BLaER1 treated with 17β-estradiol and CSF1 and Interleukin-3, amounts not matched to agents 10 nM and 100 nM (cell line): ENCODE data around the gene LYRM2.

Experiments
- H3K27ac ChIP-seq, 11 experiments: shearing (Covaris generic); formaldehyde crosslinking; 2 replicates each; pipeline ENCODE4 v1.8.1; 2022
- H3K27me3 ChIP-seq, 11 experiments: shearing (Covaris generic); formaldehyde crosslinking; 2 replicates each; pipeline ENCODE4 v1.8.1; 2022
- H3K36me3 ChIP-seq, 11 experiments: shearing (Covaris generic); formaldehyde crosslinking; 2 replicates each; pipeline ENCODE4 v1.8.1; 2022
- H3K4me1 ChIP-seq, 10 experiments: shearing (Covaris generic); formaldehyde crosslinking; 2 replicates each; pipeline ENCODE4 v1.8.1; 2022
- H3K4me2 ChIP-seq, 11 experiments: shearing (Covaris generic); formaldehyde crosslinking; 2 replicates each; pipeline ENCODE4 v1.8.1; 2022
- H3K4me3 ChIP-seq, 10 experiments: shearing (Covaris generic); formaldehyde crosslinking; 2 replicates each; pipeline ENCODE4 v1.8.1; 2022
- H3K9ac ChIP-seq, 11 experiments: shearing (Covaris generic); formaldehyde crosslinking; 2 replicates each; pipeline ENCODE4 v1.8.1; 2022
- H3K9me3 ChIP-seq, 11 experiments: shearing (Covaris generic); formaldehyde crosslinking; replicated peaks in 1 of 11; 2 replicates each; pipeline ENCODE4 v1.8.1; 2022
- H4K20me1 ChIP-seq, 11 experiments: shearing (Covaris generic); formaldehyde crosslinking; 2 replicates each; pipeline ENCODE4 v1.8.1; 2022
- Cebpa-rat ChIP-seq, 11 experiments: shearing (Covaris generic); IDR thresholded peaks; 2 replicates each; pipeline ENCODE4 v1.8.1; 2022

The LYRM2 gene

DNA sequence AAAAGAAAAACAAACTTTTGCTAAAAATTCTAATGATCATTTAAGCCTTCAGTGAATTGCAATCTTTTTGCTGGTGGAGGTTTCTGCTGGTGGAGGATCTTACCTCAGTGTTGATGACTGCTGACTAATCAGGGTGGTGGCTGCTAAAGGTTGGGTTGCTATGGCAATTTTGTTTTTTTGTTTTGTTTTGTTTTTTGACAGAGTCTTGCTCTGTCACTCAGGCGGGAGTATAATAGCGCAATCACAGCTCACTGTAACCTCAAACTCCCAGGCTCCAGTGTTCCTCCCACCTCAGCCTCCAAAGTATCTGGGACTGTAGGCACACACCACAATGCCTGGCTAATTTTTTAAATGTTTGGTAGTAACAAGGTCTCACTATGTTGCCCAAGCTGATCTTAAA is 110.9 kb downstream of the LYRM2 start:
- Histone ChIP-seq H3K27ac (no peak overlapping the region), H3K4me3 (no peak overlapping the region), H4K20me1 (no peaks in the 10 kb centered on the region), H3K9me3 (no peaks in the 10 kb centered on the region), H3K4me2 (no peak overlapping the region), H3K27me3 (no peaks in the 10 kb centered on the region), H3K4me1 (peaks cover 0 to 7% (median 0%) of the 10 kb centered on the region in 10 experiments; a peak in 2 of 20 replicates), H3K36me3 (no peaks in the 10 kb centered on the region), H3K9ac (no peak overlapping the region)
- TF ChIP-seq Cebpa-rat (IDR thresholded peaks at IDR 0.05) = no peak

DNA sequence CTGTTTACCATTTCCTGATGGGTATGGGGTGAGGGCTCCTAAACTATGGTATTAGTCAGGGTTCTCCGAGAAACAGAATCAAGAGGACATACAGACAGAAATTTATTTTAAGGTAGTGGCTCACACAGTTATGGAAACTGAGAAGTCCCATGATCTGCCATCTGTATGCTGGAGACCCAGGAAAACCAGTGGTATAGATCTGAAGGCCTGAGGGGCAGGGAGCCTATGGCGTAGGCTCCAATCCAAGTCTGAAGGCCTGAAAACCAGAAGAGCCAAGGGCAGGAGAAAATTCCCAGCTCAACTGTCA is 112.0 kb downstream of the LYRM2 start:
- H3K9ac ChIP-seq = no peak overlapping the region
- H3K27ac ChIP-seq = no peak overlapping the region
- H3K4me2 ChIP-seq = no peak overlapping the region
- no peaks in the 10 kb centered on the region for H4K20me1 ChIP-seq
- H3K4me3 ChIP-seq = no peak overlapping the region
- no peaks in the 10 kb centered on the region for H3K27me3 ChIP-seq
- no peaks in the 10 kb centered on the region for H3K9me3 ChIP-seq
- no peak for TF ChIP-seq Cebpa-rat (IDR thresholded peaks at IDR 0.05)
- H3K36me3 ChIP-seq = no peaks in the 10 kb centered on the region
- peaks cover 0 to 7% (median 0%) of the 10 kb centered on the region in 10 experiments; a peak in 2 of 20 replicates for H3K4me1 ChIP-seq

DNA sequence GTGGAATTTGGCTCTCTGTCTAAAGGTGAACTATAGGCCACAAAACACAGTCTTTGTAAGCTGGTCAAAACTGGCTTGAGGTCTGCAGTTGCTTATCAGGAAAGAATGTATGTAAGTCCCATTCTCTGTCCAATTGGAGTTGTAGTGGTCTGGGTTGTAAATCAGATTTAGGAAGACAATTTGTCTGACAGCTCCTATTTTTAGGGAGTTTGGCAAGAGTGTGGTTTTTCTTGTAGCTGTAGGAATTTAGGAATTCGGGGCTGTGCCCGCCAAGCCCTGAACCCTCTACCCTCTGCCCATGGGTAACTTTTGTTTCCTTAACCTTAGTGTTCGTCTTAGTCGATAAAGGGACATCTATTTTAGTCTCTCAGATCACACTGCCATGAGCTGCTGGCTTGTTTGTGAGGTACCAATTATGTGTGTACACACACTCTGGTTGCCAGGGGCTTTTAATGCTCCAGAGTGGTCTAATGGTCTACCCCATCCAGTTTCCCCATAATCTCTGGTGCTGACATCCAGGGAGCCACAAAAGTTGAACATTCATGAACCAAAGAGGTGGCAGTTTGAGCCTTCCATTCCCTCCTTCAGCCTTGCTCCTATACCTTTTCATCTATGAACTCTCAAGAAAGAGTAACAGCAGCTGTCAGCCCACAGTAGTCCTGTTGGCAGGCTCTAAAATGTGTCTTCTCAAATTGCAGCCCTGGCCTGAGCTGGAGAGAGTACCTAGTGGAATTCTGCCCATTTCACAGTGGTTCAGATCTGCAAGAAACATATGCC is 112.6 kb downstream of the LYRM2 start:
- Histone ChIP-seq H4K20me1 (no peaks in the 10 kb centered on the region), H3K4me2 (no peak overlapping the region), H3K4me1 (peaks cover 0 to 7% (median 0%) of the 10 kb centered on the region in 10 experiments; a peak in 2 of 20 replicates), H3K9me3 (no peaks in the 10 kb centered on the region), H3K36me3 (no peaks in the 10 kb centered on the region), H3K27me3 (no peaks in the 10 kb centered on the region), H3K9ac (no peak overlapping the region), H3K4me3 (no peak overlapping the region), H3K27ac (no peak overlapping the region)
- no peak for TF ChIP-seq Cebpa-rat (IDR thresholded peaks at IDR 0.05)

- Histone ChIP-seq H3K4me1 (no peaks in the 10 kb centered on the region), H3K27me3 (no peaks in the 10 kb centered on the region), H3K9me3 (no peaks in the 10 kb centered on the region), H4K20me1 (no peaks in the 10 kb centered on the region), H3K27ac (no peak overlapping the region), H3K4me2 (no peak overlapping the region), H3K4me3 (no peak overlapping the region), H3K9ac (no peak overlapping the region), H3K36me3 (no peaks in the 10 kb centered on the region)
- no peak for TF ChIP-seq Cebpa-rat (IDR thresholded peaks at IDR 0.05)
Observed at GRCh38 chr6:89522778-89523177, 115.8 kb downstream of the LYRM2 start.

DNA sequence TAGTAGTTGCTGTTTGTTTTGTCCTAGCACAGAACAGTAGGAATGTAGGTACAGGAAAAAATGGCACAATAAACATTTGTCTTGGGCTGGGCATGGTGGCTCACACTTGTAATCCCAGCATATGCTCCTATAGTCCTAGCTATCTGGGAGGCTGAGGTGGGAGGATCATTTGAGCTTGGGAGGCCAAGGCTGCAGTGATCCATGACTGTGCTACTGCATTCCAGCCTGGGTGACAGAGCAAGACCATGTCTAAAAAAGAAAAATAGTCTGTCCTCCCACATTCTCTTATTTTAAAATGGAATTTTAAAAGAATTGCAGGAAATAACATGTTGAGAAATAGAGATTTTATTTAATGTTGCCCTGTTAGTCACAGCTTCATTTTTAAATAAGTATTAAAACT is 117.8 kb downstream of the LYRM2 start:
- Histone ChIP-seq H3K27me3 (no peaks in the 10 kb centered on the region), H3K4me3 (no peak overlapping the region), H3K27ac (no peak overlapping the region), H3K9me3 (no peaks in the 10 kb centered on the region), H3K4me2 (no peak overlapping the region), H3K4me1 (no peaks in the 10 kb centered on the region), H3K36me3 (no peaks in the 10 kb centered on the region), H3K9ac (no peak overlapping the region), H4K20me1 (no peaks in the 10 kb centered on the region)
- no peak for TF ChIP-seq Cebpa-rat (IDR thresholded peaks at IDR 0.05)

DNA sequence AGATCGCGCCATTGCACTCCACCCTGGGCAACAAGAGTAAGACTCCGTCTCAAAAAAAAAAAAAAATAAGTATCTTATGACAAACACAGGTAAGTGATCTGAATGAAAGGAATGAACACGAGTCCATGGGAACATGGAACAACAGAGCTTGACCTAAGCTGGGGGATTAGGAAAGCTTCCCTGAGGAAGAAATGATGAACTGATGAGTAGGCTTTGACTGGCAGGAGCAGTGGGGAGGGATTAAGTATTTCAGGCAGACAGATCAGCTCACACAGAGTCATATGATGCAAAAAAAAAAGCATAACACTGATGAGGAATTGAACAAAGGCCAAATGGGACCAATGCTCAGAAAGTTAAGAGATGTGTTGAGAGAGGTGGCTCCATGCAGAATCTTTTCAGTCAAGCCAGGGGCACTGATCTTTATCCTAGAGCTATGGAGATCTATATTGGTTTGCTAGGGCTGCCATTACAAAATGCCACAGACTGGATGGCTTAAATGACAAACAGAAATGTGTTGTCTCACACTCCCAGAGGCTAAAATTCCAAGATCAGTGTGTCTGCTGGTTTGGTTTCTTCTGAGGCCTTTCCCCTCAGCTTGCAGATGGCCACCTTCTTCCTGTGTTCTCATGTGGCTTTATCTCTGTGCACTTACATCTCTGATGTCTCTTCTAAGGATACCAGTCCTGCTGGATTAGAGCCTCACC is 120.0 kb downstream of the LYRM2 start:
- Histone ChIP-seq H3K27me3 (no peaks in the 10 kb centered on the region), H4K20me1 (no peaks in the 10 kb centered on the region), H3K4me2 (no peak overlapping the region), H3K9ac (no peak overlapping the region), H3K9me3 (no peaks in the 10 kb centered on the region), H3K36me3 (no peaks in the 10 kb centered on the region), H3K27ac (no peak overlapping the region), H3K4me1 (no peaks in the 10 kb centered on the region), H3K4me3 (no peak overlapping the region)
- no peak for TF ChIP-seq Cebpa-rat (IDR thresholded peaks at IDR 0.05)
